Measurements from ENCODE around the gene RIPK3. TPM values are rescaled to one million over a fixed set of nuclear protein-coding genes. Genes with fewer than 3 reads are reported as not detected.

The RIPK3 gene
- total and polyA plus RNA-seq, 2 of the 8 experiments (the other 6 are each of a cell fraction or from before 2014, with no cell fraction given), result 0.24 to 0.39 TPM

GRCh38 chr14:24308342-24309124 lies 31.3 kb downstream of the RIPK3 start:
- Histone ChIP-seq H4K20me1 (replicated peaks in 1 of 2; ENCODE audit: control insufficient read depth in 1 of 2, insufficient read depth in 2 of 2, low read length in 2 of 2) (peaks cover 2 to 6% of the 10 kb centered on the region in 2 experiments), H3K36me3 (ENCODE audit: control insufficient read depth in 2 of 4, insufficient read depth in 4 of 4, low read length in 3 of 4) (peaks cover 18 to 32% (median 23%) of the 10 kb centered on the region in 4 experiments), H3K23me2 (ENCODE audit: low read depth, low read length) (peaks cover 1% of the 10 kb centered on the region; the same call in 1 of the 2 replicates), H3K9ac (replicated peaks in 1 of 4; ENCODE audit: extremely low read depth in 1 of 4, low read depth in 3 of 4, low read length in 3 of 4) (no peak overlapping the region), H2BK120ac (replicated peaks; ENCODE audit: low read depth, low read length) (no peak overlapping the region), H3K56ac (replicated peaks; ENCODE audit: insufficient read length, low read depth, low read length) (no peak overlapping the region), H4K5ac (ENCODE audit: insufficient read length, low read depth, low read length) (no peak overlapping the region), H3K79me2 (ENCODE audit: control insufficient read depth in 1 of 2, insufficient read depth in 2 of 2, low read length in 2 of 2) (no peaks in the 10 kb centered on the region), H3K14ac (ENCODE audit: insufficient read length) (no peak overlapping the region), H4K8ac (ENCODE audit: extremely low read depth, insufficient read depth, low read length) (no peak overlapping the region), H2AFZ (ENCODE audit: low read length) (no peak overlapping the region), H2BK20ac (ENCODE audit: low read length) (no peak overlapping the region), H3K18ac (ENCODE audit: extremely low read depth, low read length) (no peak overlapping the region), H2BK5ac (ENCODE audit: low read depth, low read length) (no peak overlapping the region), H3K4me3 (ENCODE audit: extremely low read depth in 1 of 4, insufficient read depth in 2 of 4, low read depth in 3 of 4, low read length in 4 of 4) (no peak overlapping the region), H3K79me1 (ENCODE audit: low read depth, low read length) (no peaks in the 10 kb centered on the region), H2BK15ac (ENCODE audit: low read length) (no peak overlapping the region), H3K4ac (replicated peaks; ENCODE audit: insufficient read length, low read depth, low read length) (no peak overlapping the region), H3K23ac (ENCODE audit: insufficient read length) (no peak overlapping the region), H2AK5ac (ENCODE audit: low read depth, low read length) (no peak overlapping the region), H3K27ac (ENCODE audit: low read depth, low read length) (no peak overlapping the region), H4K91ac (replicated peaks; ENCODE audit: insufficient read length, low read length) (no peak overlapping the region), H3K4me2 (ENCODE audit: insufficient read depth in 1 of 2, low read depth in 2 of 2, low read length in 2 of 2) (no peak overlapping the region), H3K9me3 (ENCODE audit: insufficient read depth in 2 of 2, low read depth in 1 of 2, low read length in 1 of 2) (no peaks in the 10 kb centered on the region), H2BK12ac (ENCODE audit: low read depth, low read length) (no peak overlapping the region), H3K4me1 (replicated peaks in 1 of 4; ENCODE audit: control insufficient read depth in 3 of 4, insufficient read depth in 4 of 4, low read length in 3 of 4) (no peaks in the 10 kb centered on the region), H3K27me3 (replicated peaks in 1 of 4; ENCODE audit: control insufficient read depth in 3 of 4, extremely low read depth in 1 of 4, insufficient read depth in 3 of 4, low read length in 3 of 4) (no peaks in the 10 kb centered on the region)
- DNase-seq (ENCODE audit: low read depth in 1 of 2, low spot score in 2 of 2) (no peak), FAIRE-seq (no peak)
- ChIA-PET POLR2A (ENCODE audit: partially characterized antibody) (interaction anchor here (0.8 to 3.0 kb wide), 16 partner anchors 10 to 223 kb away, joined by 3 to 18 read pairs (median 4); partner anchors contain the start of genes ADCY4, DHRS1, MDP1 and NOP9), CTCF (ENCODE audit: partially characterized antibody) (interaction anchor here (0.6 to 15.8 kb wide), 43 partner anchors 9 to 819 kb away, joined by 3 to 173 read pairs (median 5); partner anchors contain the start of genes ADCY4, CBLN3, CHMP4A and DHRS1)
- WGBS, 2 experiments (ENCODE audit: extremely low coverage in 1 of 2, insufficient coverage in 1 of 2, insufficient read length in 1 of 2, insufficient replicate concordance in 2 of 2, low coverage in 1 of 2, low lambda C conversion rate in 2 of 2, missing lambda C conversion rate in 1 of 2), result 92% methylated on average over 7 of the region's 7 CpGs; no CpG with 5 or more reads in 1 of the 2 experiments
- no peak for TF ChIP-seq RXRA (IDR thresholded peaks at IDR 0.05; ENCODE audit: insufficient read depth, low read depth, low read length)
- no peak for TF ChIP-seq FOSL1 (IDR thresholded peaks at IDR 0.05; ENCODE audit: insufficient read depth, low read depth, low read length)
- TF ChIP-seq EZH2 (IDR thresholded peaks at IDR 0.05; ENCODE audit: low read depth, low read length, severe bottlenecking), result no peak
- no peak for TF ChIP-seq TAF1 (IDR thresholded peaks at IDR 0.05; ENCODE audit: low read depth, low read length)
- TF ChIP-seq MAX (IDR thresholded peaks at IDR 0.05), result no peak
- TF ChIP-seq ATF3 (IDR thresholded peaks at IDR 0.05; ENCODE audit: insufficient read depth, low read depth, low read length), result no peak
- TF ChIP-seq CBX8 (IDR thresholded peaks at IDR 0.05; ENCODE audit: borderline replicate concordance, low read depth, low read length), result no peak
- no peak for TF ChIP-seq JUND (IDR thresholded peaks at IDR 0.05; ENCODE audit: low read length)
- TF ChIP-seq SP1 (IDR thresholded peaks at IDR 0.05; ENCODE audit: low read depth, low read length), result no peak
- no peak for TF ChIP-seq ASH2L (IDR thresholded peaks at IDR 0.05; ENCODE audit: low read length)
- no peak for TF ChIP-seq BRCA1 (IDR thresholded peaks at IDR 0.05; ENCODE audit: low read depth, low read length)
- TF ChIP-seq TAF7 (optimal IDR thresholded peaks at IDR 0.05; ENCODE audit: borderline replicate concordance, low read depth, low read length), result no peak
